HEK293 (cell line): ENCODE data around the gene C2CD5.

Source experiments
- FEZF1 ChIP-seq: fragments of 450-650 bp; formaldehyde crosslinking; IDR thresholded peaks from 2 replicates; pipeline ENCODE4 v1.5.1; 2016; ENCODE audit warnings: missing biosample characterization, missing genetic modification characterization
- GLI2 ChIP-seq: fragments of 450-650 bp; formaldehyde crosslinking; IDR thresholded peaks from 2 replicates; pipeline ENCODE4; 2017; ENCODE audit warnings: missing biosample characterization, missing genetic modification characterization, low read depth, borderline replicate concordance
- HOXA7 ChIP-seq: sonication (generic); formaldehyde crosslinking; IDR thresholded peaks from 2 replicates; pipeline ENCODE4 v1.8.1; 2022; ENCODE audit warnings: missing genetic modification reagents, borderline replicate concordance
- KLF10 ChIP-seq: fragments of 450-650 bp; IDR thresholded peaks from 2 replicates; pipeline ENCODE4 v1.5.1; 2018; ENCODE audit warnings: missing biosample characterization, mild to moderate bottlenecking, missing genetic modification characterization
- ZFHX2 ChIP-seq: fragments of 450-650 bp; formaldehyde crosslinking; conservative IDR thresholded peaks from 2 replicates; pipeline ENCODE4 v1.5.1; 2016; ENCODE audit warnings: missing biosample characterization, missing genetic modification characterization
- ZFP3 ChIP-seq: fragments of 450-650 bp; formaldehyde crosslinking; IDR thresholded peaks from 2 replicates; pipeline ENCODE4 v1.5.1; 2016; ENCODE audit warnings: low read depth, missing biosample characterization, missing genetic modification characterization
- ZIC2 ChIP-seq: fragments of 450-650 bp; formaldehyde crosslinking; IDR thresholded peaks from 2 replicates; pipeline ENCODE4 v1.5.1; 2016; ENCODE audit warnings: missing biosample characterization, missing genetic modification characterization
- ZNF133 ChIP-seq: fragments of 450-650 bp; formaldehyde crosslinking; IDR thresholded peaks from 2 replicates; pipeline ENCODE4 v1.5.1; 2016; ENCODE audit warnings: missing biosample characterization, missing genetic modification characterization
- ZNF155 ChIP-seq: fragments of 450-650 bp; formaldehyde crosslinking; IDR thresholded peaks from 2 replicates; pipeline ENCODE4 v1.5.1; 2016; ENCODE audit warnings: missing biosample characterization, missing genetic modification characterization
- ZNF174 ChIP-seq: fragments of 450-650 bp; formaldehyde crosslinking; IDR thresholded peaks from 2 replicates; pipeline ENCODE4 v1.5.0; 2017; ENCODE audit warnings: missing biosample characterization, mild to moderate bottlenecking, missing genetic modification characterization
- ZNF2 ChIP-seq: fragments of 450-650 bp; formaldehyde crosslinking; IDR thresholded peaks from 2 replicates; pipeline ENCODE4 v1.5.1; 2016; ENCODE audit warnings: missing biosample characterization, missing genetic modification characterization
- ZNF202 ChIP-seq: fragments of 450-650 bp; formaldehyde crosslinking; IDR thresholded peaks from 2 replicates; pipeline ENCODE4 v1.5.1; 2016; ENCODE audit warnings: missing biosample characterization, missing genetic modification characterization, borderline replicate concordance
- ZNF423 ChIP-seq: fragments of 450-650 bp; formaldehyde crosslinking; IDR thresholded peaks from 2 replicates; pipeline ENCODE4 v1.5.1; 2016; ENCODE audit warnings: missing biosample characterization, missing genetic modification characterization
- ZNF548 ChIP-seq: fragments of 450-650 bp; formaldehyde crosslinking; IDR thresholded peaks from 2 replicates; pipeline ENCODE4 v1.5.1; 2016; ENCODE audit warnings: missing biosample characterization, missing genetic modification characterization
- ZNF843 ChIP-seq: fragments of 450-650 bp; formaldehyde crosslinking; IDR thresholded peaks from 2 replicates; pipeline ENCODE4 v1.5.1; 2016; ENCODE audit warnings: missing biosample characterization, missing genetic modification characterization
- TF ChIP-seq, protein P1 (sequence below): fragments of 450-650 bp; formaldehyde crosslinking; IDR thresholded peaks from 2 replicates; pipeline ENCODE4 v1.5.1; 2016; ENCODE audit warnings: missing biosample characterization, missing genetic modification characterization
- TF ChIP-seq, protein P2 (sequence below): fragments of 450-650 bp; formaldehyde crosslinking; IDR thresholded peaks from 2 replicates; pipeline ENCODE4 v1.5.1; 2016; ENCODE audit warnings: missing biosample characterization, missing genetic modification characterization, borderline replicate concordance
- TF ChIP-seq, protein P3 (sequence below): fragments of 450-650 bp; formaldehyde crosslinking; IDR thresholded peaks from 2 replicates; pipeline ENCODE4 v1.5.1; 2016; ENCODE audit warnings: missing biosample characterization, missing genetic modification characterization
- TF ChIP-seq, protein P4 (sequence below): fragments of 450-650 bp; formaldehyde crosslinking; IDR thresholded peaks from 2 replicates; pipeline ENCODE4 v1.5.1; 2016; ENCODE audit warnings: missing biosample characterization, missing genetic modification characterization

Gene C2CD5

DNA sequence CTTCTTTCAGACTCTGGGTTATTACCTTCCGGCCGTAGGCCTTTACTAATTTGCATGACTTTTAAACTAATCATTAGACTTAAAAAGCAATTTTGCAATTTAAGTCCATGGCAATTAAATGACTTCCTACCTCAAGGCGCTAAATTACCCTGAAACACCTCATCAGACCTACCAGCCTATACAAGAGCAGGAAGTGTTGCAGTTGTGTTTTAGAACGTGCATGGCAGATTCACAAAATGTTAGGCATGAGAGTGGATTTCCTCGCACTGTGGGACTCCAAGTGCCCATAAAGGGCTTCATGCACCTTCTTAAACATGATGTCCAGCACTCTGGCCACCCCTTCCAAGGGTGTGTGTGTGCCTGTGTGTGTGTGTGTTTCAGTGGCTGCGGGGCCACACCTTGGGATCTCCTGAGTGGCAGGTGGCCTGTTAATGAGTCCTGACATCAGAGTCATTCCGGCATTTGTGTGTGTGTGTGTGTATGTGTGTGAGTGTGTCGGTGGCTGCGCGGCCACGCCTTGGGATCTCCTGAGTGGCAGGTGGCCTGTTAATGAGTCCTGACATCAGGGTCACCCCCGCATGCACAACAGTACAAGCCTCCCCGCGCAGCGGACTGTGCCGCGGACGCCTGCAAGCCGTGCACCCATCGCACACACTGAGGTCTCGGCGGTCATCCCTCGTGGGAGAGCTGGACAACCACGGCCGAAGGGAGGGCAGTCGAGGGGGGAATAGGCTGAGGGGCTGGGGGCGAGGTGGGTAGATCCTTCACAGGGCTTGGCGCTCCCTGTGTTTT is 900 bp downstream of the C2CD5 start (continued):
- TF ChIP-seq, protein P1, sequence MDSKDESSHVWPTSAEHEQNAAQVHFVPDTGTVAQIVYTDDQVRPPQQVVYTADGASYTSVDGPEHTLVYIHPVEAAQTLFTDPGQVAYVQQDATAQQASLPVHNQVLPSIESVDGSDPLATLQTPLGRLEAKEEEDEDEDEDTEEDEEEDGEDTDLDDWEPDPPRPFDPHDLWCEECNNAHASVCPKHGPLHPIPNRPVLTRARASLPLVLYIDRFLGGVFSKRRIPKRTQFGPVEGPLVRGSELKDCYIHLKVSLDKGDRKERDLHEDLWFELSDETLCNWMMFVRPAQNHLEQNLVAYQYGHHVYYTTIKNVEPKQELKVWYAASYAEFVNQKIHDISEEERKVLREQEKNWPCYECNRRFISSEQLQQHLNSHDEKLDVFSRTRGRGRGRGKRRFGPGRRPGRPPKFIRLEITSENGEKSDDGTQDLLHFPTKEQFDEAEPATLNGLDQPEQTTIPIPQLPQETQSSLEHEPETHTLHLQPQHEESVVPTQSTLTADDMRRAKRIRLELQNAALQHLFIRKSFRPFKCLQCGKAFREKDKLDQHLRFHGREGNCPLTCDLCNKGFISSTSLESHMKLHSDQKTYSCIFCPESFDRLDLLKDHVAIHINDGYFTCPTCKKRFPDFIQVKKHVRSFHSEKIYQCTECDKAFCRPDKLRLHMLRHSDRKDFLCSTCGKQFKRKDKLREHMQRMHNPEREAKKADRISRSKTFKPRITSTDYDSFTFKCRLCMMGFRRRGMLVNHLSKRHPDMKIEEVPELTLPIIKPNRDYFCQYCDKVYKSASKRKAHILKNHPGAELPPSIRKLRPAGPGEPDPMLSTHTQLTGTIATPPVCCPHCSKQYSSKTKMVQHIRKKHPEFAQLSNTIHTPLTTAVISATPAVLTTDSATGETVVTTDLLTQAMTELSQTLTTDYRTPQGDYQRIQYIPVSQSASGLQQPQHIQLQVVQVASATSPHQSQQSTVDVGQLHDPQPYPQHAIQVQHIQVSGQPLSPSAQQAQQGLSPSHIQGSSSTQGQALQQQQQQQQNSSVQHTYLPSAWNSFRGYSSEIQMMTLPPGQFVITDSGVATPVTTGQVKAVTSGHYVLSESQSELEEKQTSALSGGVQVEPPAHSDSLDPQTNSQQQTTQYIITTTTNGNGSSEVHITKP (tag by site-specific recombination): peak; percentile 53
- TF ChIP-seq KLF10 (tag by site-specific recombination): no peak
- TF ChIP-seq HOXA7 (CRISPR knock-in tag): no peak
- TF ChIP-seq ZNF202 (tag by site-specific recombination): no peak
- no peak for TF ChIP-seq ZNF155 (tag by site-specific recombination)
- TF ChIP-seq ZNF174: no peak
- TF ChIP-seq GLI2 (tag by site-specific recombination): no peak
- TF ChIP-seq ZNF548 (tag by site-specific recombination): no peak
- TF ChIP-seq ZNF843: 0 out of 2 replicates have a peak, but pooled peaks have one; percentile 55
- TF ChIP-seq ZNF133 (tag by site-specific recombination): no peak
- TF ChIP-seq, protein P2, sequence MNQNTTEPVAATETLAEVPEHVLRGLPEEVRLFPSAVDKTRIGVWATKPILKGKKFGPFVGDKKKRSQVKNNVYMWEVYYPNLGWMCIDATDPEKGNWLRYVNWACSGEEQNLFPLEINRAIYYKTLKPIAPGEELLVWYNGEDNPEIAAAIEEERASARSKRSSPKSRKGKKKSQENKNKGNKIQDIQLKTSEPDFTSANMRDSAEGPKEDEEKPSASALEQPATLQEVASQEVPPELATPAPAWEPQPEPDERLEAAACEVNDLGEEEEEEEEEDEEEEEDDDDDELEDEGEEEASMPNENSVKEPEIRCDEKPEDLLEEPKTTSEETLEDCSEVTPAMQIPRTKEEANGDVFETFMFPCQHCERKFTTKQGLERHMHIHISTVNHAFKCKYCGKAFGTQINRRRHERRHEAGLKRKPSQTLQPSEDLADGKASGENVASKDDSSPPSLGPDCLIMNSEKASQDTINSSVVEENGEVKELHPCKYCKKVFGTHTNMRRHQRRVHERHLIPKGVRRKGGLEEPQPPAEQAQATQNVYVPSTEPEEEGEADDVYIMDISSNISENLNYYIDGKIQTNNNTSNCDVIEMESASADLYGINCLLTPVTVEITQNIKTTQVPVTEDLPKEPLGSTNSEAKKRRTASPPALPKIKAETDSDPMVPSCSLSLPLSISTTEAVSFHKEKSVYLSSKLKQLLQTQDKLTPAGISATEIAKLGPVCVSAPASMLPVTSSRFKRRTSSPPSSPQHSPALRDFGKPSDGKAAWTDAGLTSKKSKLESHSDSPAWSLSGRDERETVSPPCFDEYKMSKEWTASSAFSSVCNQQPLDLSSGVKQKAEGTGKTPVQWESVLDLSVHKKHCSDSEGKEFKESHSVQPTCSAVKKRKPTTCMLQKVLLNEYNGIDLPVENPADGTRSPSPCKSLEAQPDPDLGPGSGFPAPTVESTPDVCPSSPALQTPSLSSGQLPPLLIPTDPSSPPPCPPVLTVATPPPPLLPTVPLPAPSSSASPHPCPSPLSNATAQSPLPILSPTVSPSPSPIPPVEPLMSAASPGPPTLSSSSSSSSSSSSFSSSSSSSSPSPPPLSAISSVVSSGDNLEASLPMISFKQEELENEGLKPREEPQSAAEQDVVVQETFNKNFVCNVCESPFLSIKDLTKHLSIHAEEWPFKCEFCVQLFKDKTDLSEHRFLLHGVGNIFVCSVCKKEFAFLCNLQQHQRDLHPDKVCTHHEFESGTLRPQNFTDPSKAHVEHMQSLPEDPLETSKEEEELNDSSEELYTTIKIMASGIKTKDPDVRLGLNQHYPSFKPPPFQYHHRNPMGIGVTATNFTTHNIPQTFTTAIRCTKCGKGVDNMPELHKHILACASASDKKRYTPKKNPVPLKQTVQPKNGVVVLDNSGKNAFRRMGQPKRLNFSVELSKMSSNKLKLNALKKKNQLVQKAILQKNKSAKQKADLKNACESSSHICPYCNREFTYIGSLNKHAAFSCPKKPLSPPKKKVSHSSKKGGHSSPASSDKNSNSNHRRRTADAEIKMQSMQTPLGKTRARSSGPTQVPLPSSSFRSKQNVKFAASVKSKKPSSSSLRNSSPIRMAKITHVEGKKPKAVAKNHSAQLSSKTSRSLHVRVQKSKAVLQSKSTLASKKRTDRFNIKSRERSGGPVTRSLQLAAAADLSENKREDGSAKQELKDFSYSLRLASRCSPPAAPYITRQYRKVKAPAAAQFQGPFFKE (tag by site-specific recombination): peak; percentile 36; the same call in 1 of the 2 replicates
- TF ChIP-seq ZFP3 (tag by site-specific recombination): no peak
- peak; percentile 42 for TF ChIP-seq ZNF2 (tag by site-specific recombination)
- TF ChIP-seq FEZF1 (tag by site-specific recombination): no peak
- TF ChIP-seq ZFHX2 (tag by site-specific recombination): peak; percentile 34
- peak; percentile 32; the same call in 1 of the 2 replicates for TF ChIP-seq ZIC2 (tag by site-specific recombination)
- no peak for TF ChIP-seq ZNF423
- TF ChIP-seq, protein P3, sequence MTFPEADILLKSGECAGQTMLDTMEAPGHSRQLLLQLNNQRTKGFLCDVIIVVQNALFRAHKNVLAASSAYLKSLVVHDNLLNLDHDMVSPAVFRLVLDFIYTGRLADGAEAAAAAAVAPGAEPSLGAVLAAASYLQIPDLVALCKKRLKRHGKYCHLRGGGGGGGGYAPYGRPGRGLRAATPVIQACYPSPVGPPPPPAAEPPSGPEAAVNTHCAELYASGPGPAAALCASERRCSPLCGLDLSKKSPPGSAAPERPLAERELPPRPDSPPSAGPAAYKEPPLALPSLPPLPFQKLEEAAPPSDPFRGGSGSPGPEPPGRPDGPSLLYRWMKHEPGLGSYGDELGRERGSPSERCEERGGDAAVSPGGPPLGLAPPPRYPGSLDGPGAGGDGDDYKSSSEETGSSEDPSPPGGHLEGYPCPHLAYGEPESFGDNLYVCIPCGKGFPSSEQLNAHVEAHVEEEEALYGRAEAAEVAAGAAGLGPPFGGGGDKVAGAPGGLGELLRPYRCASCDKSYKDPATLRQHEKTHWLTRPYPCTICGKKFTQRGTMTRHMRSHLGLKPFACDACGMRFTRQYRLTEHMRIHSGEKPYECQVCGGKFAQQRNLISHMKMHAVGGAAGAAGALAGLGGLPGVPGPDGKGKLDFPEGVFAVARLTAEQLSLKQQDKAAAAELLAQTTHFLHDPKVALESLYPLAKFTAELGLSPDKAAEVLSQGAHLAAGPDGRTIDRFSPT (tag by site-specific recombination): peak; percentile 69
- TF ChIP-seq, protein P4, sequence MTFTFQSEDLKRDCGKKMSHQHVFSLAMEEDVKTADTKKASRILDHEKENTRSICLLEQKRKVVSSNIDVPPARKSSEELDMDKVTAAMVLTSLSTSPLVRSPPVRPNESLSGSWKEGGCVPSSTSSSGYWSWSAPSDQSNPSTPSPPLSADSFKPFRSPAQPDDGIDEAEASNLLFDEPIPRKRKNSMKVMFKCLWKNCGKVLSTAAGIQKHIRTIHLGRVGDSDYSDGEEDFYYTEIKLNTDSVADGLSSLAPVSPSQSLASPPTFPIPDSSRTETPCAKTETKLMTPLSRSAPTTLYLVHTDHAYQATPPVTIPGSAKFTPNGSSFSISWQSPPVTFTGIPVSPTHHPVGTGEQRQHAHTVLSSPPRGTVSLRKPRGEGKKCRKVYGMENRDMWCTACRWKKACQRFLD: no peak
